Liver (tissue), 3 donors: Measurements from ENCODE around the gene SULT1A2.
"Not testable (repeated sequence)": the region's sequence is repeated elsewhere in the genome, so short reads cannot be mapped to it uniquely, and the experiment has no call there.

Source experiments
- EGR1 ChIP-seq, 2 donors: IDR thresholded peaks; 2 replicates each; pipeline ENCODE4 v1.6.1; 2016 to 2018; ENCODE audit warnings: antibody characterized with exemption in 2 of 2, low read depth in 2 of 2
- GABPA ChIP-seq, 2 donors: IDR thresholded peaks in 1 of 2; conservative IDR thresholded peaks in 1 of 2; 2 replicates each; pipeline ENCODE4 v1.6.1; 2016; ENCODE audit warnings: antibody characterized with exemption in 2 of 2, mild to moderate bottlenecking in 1 of 2, moderate library complexity in 1 of 2
- JUND ChIP-seq, 2 donors: IDR thresholded peaks; 2 replicates each; pipeline ENCODE4 v1.6.1; 2016; ENCODE audit warnings: antibody characterized with exemption in 2 of 2
- RAD21 ChIP-seq, 2 donors: IDR thresholded peaks; 2 replicates each; pipeline ENCODE4 v1.6.1; 2016; ENCODE audit warnings: antibody characterized with exemption in 2 of 2, mild to moderate bottlenecking in 2 of 2
- RXRA ChIP-seq, 2 donors: IDR thresholded peaks; 2 replicates each; pipeline ENCODE4 v1.6.1; 2017 to 2018; ENCODE audit warnings: antibody characterized with exemption in 2 of 2, mild to moderate bottlenecking in 1 of 2
- SP1 ChIP-seq: IDR thresholded peaks from 2 replicates; pipeline ENCODE4 v1.6.1; 2018; ENCODE audit warnings: antibody characterized with exemption, mild to moderate bottlenecking
- YY1 ChIP-seq: IDR thresholded peaks from 2 replicates; pipeline ENCODE4 v1.6.1; 2016; ENCODE audit warnings: antibody characterized with exemption, mild to moderate bottlenecking
- TF ChIP-seq, protein P1 (sequence below): IDR thresholded peaks from 2 replicates; pipeline ENCODE4 v1.6.1; 2016; ENCODE audit warnings: antibody characterized with exemption
- TF ChIP-seq, protein P2 (sequence below): fragments of 150-350 bp; IDR thresholded peaks from 2 replicates; pipeline ENCODE4 v1.5.1; 2017; ENCODE audit warnings: improper control_type of control experiment, low read depth, low read length; ENCODE audit not compliant: missing input control
- TF ChIP-seq, protein P3 (sequence below): IDR thresholded peaks from 2 replicates; pipeline ENCODE4 v1.6.1; 2016; ENCODE audit warnings: antibody characterized with exemption
- TF ChIP-seq, protein P4 (sequence below): IDR thresholded peaks from 2 replicates; pipeline ENCODE4 v1.6.1; 2016; ENCODE audit warnings: antibody characterized with exemption, mild to moderate bottlenecking
- TF ChIP-seq, protein P5 (sequence below): IDR thresholded peaks from 2 replicates; pipeline ENCODE4 v1.6.1; 2016; ENCODE audit warnings: antibody characterized with exemption
- donor health status: healthy.
- donor health status: healthy.

DNA sequence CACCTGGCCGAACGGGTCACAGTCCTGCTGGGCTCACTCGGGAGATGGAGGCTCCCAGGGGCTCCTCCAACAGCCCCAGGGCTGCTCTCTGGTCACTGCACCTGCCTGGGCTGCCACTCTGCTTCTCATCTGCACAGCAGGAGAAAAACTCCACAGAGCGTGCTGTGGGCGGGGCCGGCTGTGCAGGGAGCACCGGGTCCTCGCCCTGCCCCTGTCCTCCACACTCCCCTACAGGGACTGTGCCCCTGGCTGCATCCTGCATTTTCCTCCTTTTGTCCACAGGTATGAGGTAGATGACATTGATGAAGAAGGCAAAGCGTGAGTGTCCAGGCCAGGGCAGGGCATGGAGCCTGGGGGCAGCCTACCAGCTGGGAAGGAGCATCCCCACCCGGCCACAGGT is 5.2 kb upstream of the SULT1A2 start:
- TF ChIP-seq, protein P1, sequence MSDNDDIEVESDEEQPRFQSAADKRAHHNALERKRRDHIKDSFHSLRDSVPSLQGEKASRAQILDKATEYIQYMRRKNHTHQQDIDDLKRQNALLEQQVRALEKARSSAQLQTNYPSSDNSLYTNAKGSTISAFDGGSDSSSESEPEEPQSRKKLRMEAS, result not testable (repeated sequence)
- TF ChIP-seq RXRA (IDR thresholded peaks at IDR 0.05); JUND (IDR thresholded peaks at IDR 0.05); SP1; YY1; RAD21 (IDR thresholded peaks at IDR 0.05); GABPA (IDR thresholded peaks at IDR 0.05 in 1 of 2, conservative IDR thresholded peaks at IDR 0.05 in 1 of 2); EGR1 (IDR thresholded peaks at IDR 0.05; ENCODE audit: low read depth in 2 of 2): not testable (repeated sequence)
- TF ChIP-seq, protein P2, sequence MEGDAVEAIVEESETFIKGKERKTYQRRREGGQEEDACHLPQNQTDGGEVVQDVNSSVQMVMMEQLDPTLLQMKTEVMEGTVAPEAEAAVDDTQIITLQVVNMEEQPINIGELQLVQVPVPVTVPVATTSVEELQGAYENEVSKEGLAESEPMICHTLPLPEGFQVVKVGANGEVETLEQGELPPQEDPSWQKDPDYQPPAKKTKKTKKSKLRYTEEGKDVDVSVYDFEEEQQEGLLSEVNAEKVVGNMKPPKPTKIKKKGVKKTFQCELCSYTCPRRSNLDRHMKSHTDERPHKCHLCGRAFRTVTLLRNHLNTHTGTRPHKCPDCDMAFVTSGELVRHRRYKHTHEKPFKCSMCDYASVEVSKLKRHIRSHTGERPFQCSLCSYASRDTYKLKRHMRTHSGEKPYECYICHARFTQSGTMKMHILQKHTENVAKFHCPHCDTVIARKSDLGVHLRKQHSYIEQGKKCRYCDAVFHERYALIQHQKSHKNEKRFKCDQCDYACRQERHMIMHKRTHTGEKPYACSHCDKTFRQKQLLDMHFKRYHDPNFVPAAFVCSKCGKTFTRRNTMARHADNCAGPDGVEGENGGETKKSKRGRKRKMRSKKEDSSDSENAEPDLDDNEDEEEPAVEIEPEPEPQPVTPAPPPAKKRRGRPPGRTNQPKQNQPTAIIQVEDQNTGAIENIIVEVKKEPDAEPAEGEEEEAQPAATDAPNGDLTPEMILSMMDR, result not testable (repeated sequence)
- TF ChIP-seq, protein P3, sequence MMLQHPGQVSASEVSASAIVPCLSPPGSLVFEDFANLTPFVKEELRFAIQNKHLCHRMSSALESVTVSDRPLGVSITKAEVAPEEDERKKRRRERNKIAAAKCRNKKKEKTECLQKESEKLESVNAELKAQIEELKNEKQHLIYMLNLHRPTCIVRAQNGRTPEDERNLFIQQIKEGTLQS, result not testable (repeated sequence)
- TF ChIP-seq, protein P4, sequence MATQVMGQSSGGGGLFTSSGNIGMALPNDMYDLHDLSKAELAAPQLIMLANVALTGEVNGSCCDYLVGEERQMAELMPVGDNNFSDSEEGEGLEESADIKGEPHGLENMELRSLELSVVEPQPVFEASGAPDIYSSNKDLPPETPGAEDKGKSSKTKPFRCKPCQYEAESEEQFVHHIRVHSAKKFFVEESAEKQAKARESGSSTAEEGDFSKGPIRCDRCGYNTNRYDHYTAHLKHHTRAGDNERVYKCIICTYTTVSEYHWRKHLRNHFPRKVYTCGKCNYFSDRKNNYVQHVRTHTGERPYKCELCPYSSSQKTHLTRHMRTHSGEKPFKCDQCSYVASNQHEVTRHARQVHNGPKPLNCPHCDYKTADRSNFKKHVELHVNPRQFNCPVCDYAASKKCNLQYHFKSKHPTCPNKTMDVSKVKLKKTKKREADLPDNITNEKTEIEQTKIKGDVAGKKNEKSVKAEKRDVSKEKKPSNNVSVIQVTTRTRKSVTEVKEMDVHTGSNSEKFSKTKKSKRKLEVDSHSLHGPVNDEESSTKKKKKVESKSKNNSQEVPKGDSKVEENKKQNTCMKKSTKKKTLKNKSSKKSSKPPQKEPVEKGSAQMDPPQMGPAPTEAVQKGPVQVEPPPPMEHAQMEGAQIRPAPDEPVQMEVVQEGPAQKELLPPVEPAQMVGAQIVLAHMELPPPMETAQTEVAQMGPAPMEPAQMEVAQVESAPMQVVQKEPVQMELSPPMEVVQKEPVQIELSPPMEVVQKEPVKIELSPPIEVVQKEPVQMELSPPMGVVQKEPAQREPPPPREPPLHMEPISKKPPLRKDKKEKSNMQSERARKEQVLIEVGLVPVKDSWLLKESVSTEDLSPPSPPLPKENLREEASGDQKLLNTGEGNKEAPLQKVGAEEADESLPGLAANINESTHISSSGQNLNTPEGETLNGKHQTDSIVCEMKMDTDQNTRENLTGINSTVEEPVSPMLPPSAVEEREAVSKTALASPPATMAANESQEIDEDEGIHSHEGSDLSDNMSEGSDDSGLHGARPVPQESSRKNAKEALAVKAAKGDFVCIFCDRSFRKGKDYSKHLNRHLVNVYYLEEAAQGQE, result not testable (repeated sequence)
- TF ChIP-seq, protein P5, sequence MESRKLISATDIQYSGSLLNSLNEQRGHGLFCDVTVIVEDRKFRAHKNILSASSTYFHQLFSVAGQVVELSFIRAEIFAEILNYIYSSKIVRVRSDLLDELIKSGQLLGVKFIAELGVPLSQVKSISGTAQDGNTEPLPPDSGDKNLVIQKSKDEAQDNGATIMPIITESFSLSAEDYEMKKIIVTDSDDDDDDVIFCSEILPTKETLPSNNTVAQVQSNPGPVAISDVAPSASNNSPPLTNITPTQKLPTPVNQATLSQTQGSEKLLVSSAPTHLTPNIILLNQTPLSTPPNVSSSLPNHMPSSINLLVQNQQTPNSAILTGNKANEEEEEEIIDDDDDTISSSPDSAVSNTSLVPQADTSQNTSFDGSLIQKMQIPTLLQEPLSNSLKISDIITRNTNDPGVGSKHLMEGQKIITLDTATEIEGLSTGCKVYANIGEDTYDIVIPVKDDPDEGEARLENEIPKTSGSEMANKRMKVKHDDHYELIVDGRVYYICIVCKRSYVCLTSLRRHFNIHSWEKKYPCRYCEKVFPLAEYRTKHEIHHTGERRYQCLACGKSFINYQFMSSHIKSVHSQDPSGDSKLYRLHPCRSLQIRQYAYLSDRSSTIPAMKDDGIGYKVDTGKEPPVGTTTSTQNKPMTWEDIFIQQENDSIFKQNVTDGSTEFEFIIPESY, result not testable (repeated sequence)
